GM19043 (cell line): ENCODE data around the gene IRGQ.
"Not testable (repeated sequence)": the region's sequence is repeated elsewhere in the genome, so short reads cannot be mapped to it uniquely, and the experiment has no call there.

ENCODE experiments used
- ATAC-seq: cut with Tn5 transposase; IDR thresholded peaks from one replicate; pipeline ENCODE4 v1.9.1; 2021; ENCODE audit warnings: low read depth; ENCODE audit not compliant: unreplicated experiment

Gene IRGQ

DNA sequence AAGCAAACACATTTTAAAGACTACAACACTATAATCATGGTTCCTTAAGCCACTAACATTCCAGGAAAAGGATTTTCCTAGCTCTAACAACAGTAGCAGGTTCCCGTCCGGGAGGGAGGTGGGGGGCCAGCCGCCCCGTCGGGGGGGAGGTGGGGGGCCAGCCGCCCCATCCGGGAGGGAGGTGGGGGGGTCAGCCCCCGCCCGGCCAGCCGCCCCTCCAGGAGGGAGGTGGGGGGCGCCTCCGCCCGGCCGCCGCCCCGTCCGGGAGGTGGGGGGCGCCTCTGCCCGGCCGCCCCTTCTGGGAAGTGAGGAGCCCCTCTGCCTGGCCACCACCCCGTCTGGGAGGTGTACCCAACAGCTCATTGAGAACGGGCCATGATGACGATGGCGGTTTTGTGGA, 48.0 kb downstream of the IRGQ start:
- ATAC-seq = not testable (repeated sequence)

- ATAC-seq = no peak
Observed at GRCh38 chr19:43546581-43546980, 49.4 kb downstream of the IRGQ start.

GRCh38 chr19:43545981-43546380, 50.0 kb downstream of the IRGQ start:
- no peak for ATAC-seq

- ATAC-seq = no peak
Observed at GRCh38 chr19:43545276-43545675, 50.7 kb downstream of the IRGQ start.

- no peak for ATAC-seq
Observed at GRCh38 chr19:43544077-43544476, 51.9 kb downstream of the IRGQ start.

- no peak for ATAC-seq
Observed at GRCh38 chr19:43541920-43542650, 53.8 kb downstream of the IRGQ start.

DNA sequence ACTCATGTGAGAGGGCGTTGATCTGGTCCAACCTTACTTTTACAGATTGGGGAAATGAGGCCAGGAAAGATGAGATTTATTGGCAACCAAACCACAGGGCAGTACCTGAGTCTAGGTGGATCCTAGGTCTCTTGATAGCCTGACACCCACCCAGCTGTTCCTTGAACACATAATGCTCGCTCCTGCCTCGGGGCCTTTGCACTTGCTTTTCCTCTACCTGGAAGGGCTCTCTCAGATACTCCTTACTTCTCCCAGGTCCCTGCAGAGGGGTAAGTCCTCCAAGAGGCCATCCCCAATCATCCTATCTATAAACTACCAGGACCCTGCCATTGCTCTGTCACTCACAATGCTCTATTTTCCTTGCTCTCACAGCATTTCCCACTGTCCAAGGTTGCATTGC, 55.6 kb downstream of the IRGQ start:
- no peak for ATAC-seq

- no peak for ATAC-seq
Observed at GRCh38 chr19:43538922-43539321, 57.0 kb downstream of the IRGQ start.

DNA sequence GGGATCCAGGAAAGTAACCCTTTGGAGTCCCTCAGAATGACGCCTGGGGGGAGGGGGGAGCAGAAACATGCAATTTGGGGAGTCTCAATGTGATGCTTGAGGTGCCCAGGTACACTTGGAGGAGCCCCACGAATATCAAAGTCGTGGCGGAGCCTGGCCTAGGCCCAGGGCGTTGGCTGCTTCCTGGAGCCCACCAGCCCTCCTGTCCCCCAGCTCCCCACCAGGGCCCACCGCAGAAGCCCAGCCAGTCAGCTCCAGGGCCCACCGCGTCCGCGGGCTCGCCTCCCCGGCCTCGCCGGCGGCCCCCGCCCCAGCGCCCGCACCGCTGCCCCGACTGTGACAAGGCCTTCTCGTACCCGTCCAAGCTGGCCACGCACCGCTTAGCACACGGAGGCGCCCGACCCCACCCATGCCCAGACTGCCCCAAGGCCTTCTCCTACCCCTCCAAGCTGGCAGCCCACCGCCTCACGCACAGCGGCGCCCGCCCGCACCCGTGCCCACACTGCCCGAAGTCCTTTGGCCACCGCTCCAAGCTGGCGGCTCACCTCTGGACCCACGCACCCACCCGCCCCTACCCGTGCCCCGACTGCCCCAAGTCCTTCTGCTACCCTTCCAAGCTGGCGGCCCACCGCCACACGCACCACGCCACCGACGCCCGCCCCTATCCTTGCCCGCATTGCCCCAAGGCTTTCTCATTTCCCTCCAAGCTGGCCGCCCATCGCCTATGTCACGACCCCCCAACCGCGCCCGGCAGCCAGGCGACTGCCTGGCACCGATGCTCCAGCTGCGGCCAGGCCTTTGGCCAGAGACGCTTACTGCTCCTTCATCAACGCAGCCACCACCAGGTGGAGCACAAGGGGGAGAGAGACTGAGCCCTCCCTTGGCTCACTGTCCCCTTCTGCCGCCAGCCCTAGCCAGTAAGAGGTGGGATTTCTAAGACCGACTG, 60.8 kb downstream of the IRGQ start:
- no peak for ATAC-seq
